GM12892 (cell line): Measurements from ENCODE around the gene SKA3.

Source experiments
- POLR2AphosphoS5 ChIP-seq: IDR thresholded peaks from 2 replicates; pipeline ENCODE4 v1.6.1; 2011; ENCODE audit warnings: low read depth, low read length, control low read depth
- TAF1 ChIP-seq: IDR thresholded peaks from 2 replicates; pipeline ENCODE4 v1.6.1; 2011; ENCODE audit warnings: low read depth, mild to moderate bottlenecking, control low read depth, low read length, borderline replicate concordance

DNA sequence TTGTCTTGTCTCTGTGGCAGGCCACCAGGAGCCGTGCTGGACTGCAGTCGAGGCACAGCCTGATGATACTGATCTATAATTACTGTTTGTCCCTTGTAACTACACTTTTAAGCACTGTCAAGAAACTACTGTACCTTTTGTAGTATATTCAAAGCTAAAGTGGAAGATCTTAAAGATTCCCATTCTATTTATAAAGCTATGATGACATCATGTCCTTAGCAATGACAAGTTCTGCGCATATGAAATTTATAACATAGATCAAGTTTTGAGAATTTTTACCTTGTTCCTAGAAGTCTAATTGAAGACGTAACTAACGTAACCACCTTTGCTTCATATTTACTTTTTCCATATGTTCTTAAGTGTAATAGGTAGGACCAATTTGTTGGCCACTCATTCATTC lies 58.2 kb downstream of the SKA3 start:
- TF ChIP-seq TAF1 (no peak), POLR2AphosphoS5 (no peak)
